Adrenal gland (tissue), 12 donors: ENCODE data around the gene TMEM63B. TPM values are rescaled to one million over a fixed set of nuclear protein-coding genes. Genes with fewer than 3 reads are reported as not detected.
A peak's percentile ranks its signal among the peaks of the same experiment; 100 is the strongest.

Experiments used
- DNase-seq, 7 donors: peaks; one replicate each; pipeline ENCODE4 v3.0.0-alpha.2; 2019 to 2020
- H3K27ac ChIP-seq, 5 donors: fragments of 200-600 bp; sonication (generic) in 4 of 5; 1 replicate in 3 of 5; 2 replicates in 2 of 5; pipeline versions ENCODE4 v1.5.1 to v1.8.0; 2016 to 2020; ENCODE audit warnings: mild to moderate bottlenecking in 1 of 5
- H3K27me3 ChIP-seq: fragments of 200-600 bp; 2 replicates; pipeline ENCODE4 v1.8.0; 2021
- H3K36me3 ChIP-seq, 2 donors: fragments of 200-600 bp; replicated peaks in 1 of 2; 1 replicate in 1 of 2; 2 replicates in 1 of 2; pipeline versions ENCODE4 v1.5.1 to v1.8.0; 2018 to 2022
- H3K4me1 ChIP-seq, 2 donors: fragments of 200-600 bp; replicated peaks in 1 of 2; 1 replicate in 1 of 2; 2 replicates in 1 of 2; pipeline versions ENCODE4 v1.5.1 to v1.8.0; 2018 to 2021
- H3K4me3 ChIP-seq, 4 donors: fragments of 200-600 bp; sonication (generic) in 3 of 4; one replicate each; pipeline ENCODE4 v1.5.1; 2016 to 2018
- H3K9me3 ChIP-seq, 3 donors: fragments of 200-600 bp; sonication (generic) in 1 of 3; replicated peaks in 1 of 3; 1 replicate in 2 of 3; 2 replicates in 1 of 3; pipeline versions ENCODE4 v1.5.1 to v1.8.0; 2016 to 2021
- CTCF ChIP-seq, 6 experiments: fragments of 450-650 bp in 4 of 6; fragments of 200-600 bp in 2 of 6; sonication (generic) in 1 of 6; IDR thresholded peaks; 1 replicate in 5 of 6; 2 replicates in 1 of 6; pipeline versions ENCODE4 v1.5.1 to v1.8.0; 2016 to 2021; ENCODE audit warnings: antibody characterized with exemption in 6 of 6, mild to moderate bottlenecking in 2 of 6, moderate library complexity in 1 of 6
- POLR2A ChIP-seq, 2 donors: fragments of 450-650 bp; IDR thresholded peaks; one replicate each; pipeline ENCODE4 v1.6.1; 2017; ENCODE audit warnings: antibody characterized with exemption in 2 of 2, mild to moderate bottlenecking in 2 of 2, moderate library complexity in 1 of 2
- WGBS, 4 donors: extraction: QIAGEN DNeasy Blood & Tissue Kit in 2 of 4; methylation state at CpG; one replicate each; pipeline versions ENCODE4 v1.1.5 to v1.1.7; 2013 to 2017; 5-methylcytosine and 5-hydroxymethylcytosine counted together
- intact Hi-C, 2 donors: fragments of 100-400 bp; cut with DNase I; formaldehyde crosslinking; loops; one replicate each; pipeline versions ENCODE4 v1.14.1 to v1.15.0; 2022 to 2023
- polyA plus RNA-seq, 3 donors: library from polyadenylated mRNA; stranded (reverse); fragments of 200-250 nt in 2 of 3; fragments of 350-450 nt in 1 of 3; fragmentation: Illumina TruSeq in 1 of 3; extraction: RNeasy Lipid Tissue Mini Kit (QIAGEN cat#74804) in 1 of 3; gene quantifications; one replicate each; pipeline ENCODE4 v1.2.3, GENCODE V29; 2013 to 2014
- total RNA-seq, 9 donors: library from RNA; depleted of rRNA in 4 of 9; stranded (reverse); fragments of >200 nt in 4 of 9; fragments of 120-200 nt in 1 of 9; fragmentation: NEBNext Ultra II Directional in 1 of 9; extraction: Animal tissue kit (Norgen Biotek cat#: 25700) in 1 of 9; gene quantifications; one replicate each; pipeline versions ENCODE4 v1.1.0 to v1.2.4, GENCODE V29; 2013 to 2023
- donor health status: healthy with polysubstance abuse.
- donor health status: Bipolar disorder and iron deficiency.
- donor health status: DM: yes; HTN: yes; CAD: no.
- donor health status: DM: no; HTN: no; CAD: no.
- donor health status: DM: no; HTN: no; CAD: no.
- donor health status: DM: yes; HTN: yes; CAD: no.

The TMEM63B gene
- total and polyA plus RNA-seq, 12 donors, result 18.1 to 51.7 (median 36.4) TPM

- no peak for TF ChIP-seq POLR2A (IDR thresholded peaks at IDR 0.05)
- peak; percentile 59 to 95 (median 90) for TF ChIP-seq CTCF (IDR thresholded peaks at IDR 0.05)
- Histone ChIP-seq H3K9me3 (no peaks in the 10 kb centered on the region), H3K4me3 (no peak overlapping the region), H3K27me3 (no peaks in the 10 kb centered on the region), H3K27ac (no peak overlapping the region), H3K36me3 (no peaks in the 10 kb centered on the region), H3K4me1 (no peaks in the 10 kb centered on the region)
- 8 to 43% (median 22%) methylated on average over 2 to 3 of the region's 3 CpGs for WGBS, 4 donors
- DNase-seq, result peak; percentile 82 to 92 (median 83)
- intact Hi-C loops, result loop anchor here in 1 of 2 donors (2.0 to 10.0 kb wide), 3 partner anchors 54 to 241 kb away; no protein-coding TSS in a partner anchor
Observed at GRCh38 chr6:44096612-44097011, 30.7 kb upstream of the TMEM63B start.

GRCh38 chr6:44097782-44098317 lies 29.5 kb upstream of the TMEM63B start:
- Histone ChIP-seq H3K27me3 (no peaks in the 10 kb centered on the region), H3K4me1 (no peaks in the 10 kb centered on the region), H3K9me3 (no peaks in the 10 kb centered on the region), H3K4me3 (no peak overlapping the region), H3K27ac (no peak overlapping the region), H3K36me3 (no peaks in the 10 kb centered on the region)
- TF ChIP-seq CTCF (IDR thresholded peaks at IDR 0.05), result no peak
- TF ChIP-seq POLR2A (IDR thresholded peaks at IDR 0.05), result no peak
- 38 to 97% (median 91%) methylated on average over 2 of the region's 2 CpGs for WGBS, 4 donors
- intact Hi-C loops, result loop anchor here (2.0 to 10.0 kb wide), 4 partner anchors 53 to 239 kb away; no protein-coding TSS in a partner anchor
- no peak for DNase-seq

GRCh38 chr6:44099192-44099591 lies 28.2 kb upstream of the TMEM63B start:
- intact Hi-C loops, result loop anchor here (2.0 to 10.0 kb wide), 3 partner anchors 54 to 238 kb away; no protein-coding TSS in a partner anchor
- TF ChIP-seq CTCF (IDR thresholded peaks at IDR 0.05) (no peak), POLR2A (IDR thresholded peaks at IDR 0.05) (no peak)
- Histone ChIP-seq H3K4me1 (no peaks in the 10 kb centered on the region), H3K4me3 (no peak overlapping the region), H3K9me3 (no peaks in the 10 kb centered on the region), H3K27me3 (no peaks in the 10 kb centered on the region), H3K27ac (no peak overlapping the region), H3K36me3 (peaks cover 0 to 4% of the 10 kb centered on the region in 2 donors)
- 43 to 56% (median 47%) methylated on average over 1 of the region's 1 CpG for WGBS, 4 donors
- no peak for DNase-seq

GRCh38 chr6:44100088-44100550 lies 27.2 kb upstream of the TMEM63B start:
- peaks cover 2 to 8% of the 10 kb centered on the region in 2 donors for H3K4me1 ChIP-seq
- intact Hi-C loops, result loop anchor here in 1 of 2 donors (10.0 kb wide), 2 partner anchors 135 to 235 kb away; no protein-coding TSS in a partner anchor
- no peaks in the 10 kb centered on the region for H3K9me3 ChIP-seq
- H3K4me3 ChIP-seq, result no peak overlapping the region
- TF ChIP-seq CTCF (IDR thresholded peaks at IDR 0.05) (peak; percentile 54 to 64 (median 60)), POLR2A (IDR thresholded peaks at IDR 0.05) (no peak)
- DNase-seq, result peak in 4 of 7 donors; percentile 48 to 70 (median 61)
- peaks cover 0 to 11% of the 10 kb centered on the region in 2 donors for H3K36me3 ChIP-seq
- H3K27ac ChIP-seq, result no peak overlapping the region
- no peaks in the 10 kb centered on the region for H3K27me3 ChIP-seq
- WGBS, 4 donors, result 31 to 50% (median 42%) methylated on average over 1 of the region's 1 CpG
